HepG2 (cell line): ENCODE data around the gene NRP1.

Source experiments
- CEBPG ChIP-seq: IDR thresholded peaks from 2 replicates; pipeline ENCODE4 v1.6.1; 2016
- GATA4 ChIP-seq: sonication (generic); IDR thresholded peaks from 2 replicates; pipeline ENCODE4 v1.6.1; 2016; ENCODE audit warnings: antibody characterized with exemption, low read depth, borderline replicate concordance
- POLR2A ChIP-seq, 2 experiments: IDR thresholded peaks; 2 replicates each; pipeline ENCODE4 v1.6.1; 2011; ENCODE audit warnings: low read depth in 2 of 2, low read length in 2 of 2, mild to moderate bottlenecking in 1 of 2, moderate library complexity in 1 of 2; ENCODE audit not compliant: insufficient read depth in 1 of 2
- POLR2AphosphoS5 ChIP-seq: IDR thresholded peaks from 2 replicates; pipeline ENCODE4 v1.6.1; 2012; ENCODE audit warnings: low read depth, low read length
- ZNF274 ChIP-seq: sonication (generic); formaldehyde crosslinking; IDR thresholded peaks from 2 replicates; pipeline ENCODE4 v1.5.1; 2020; ENCODE audit warnings: mild to moderate bottlenecking, missing genetic modification reagents
- ZNF879 ChIP-seq: sonication (generic); formaldehyde crosslinking; IDR thresholded peaks from 2 replicates; pipeline ENCODE4 v1.8.1; 2023; ENCODE audit warnings: missing genetic modification reagents
- TF ChIP-seq, protein P1 (sequence below): IDR thresholded peaks from 2 replicates; pipeline ENCODE4 v1.6.1; 2016; ENCODE audit warnings: low read depth, borderline replicate concordance
- TF ChIP-seq, protein P2 (sequence below), 2 experiments: fragments of 450-650 bp in 1 of 2; sonication (generic) in 1 of 2; formaldehyde crosslinking in 1 of 2; IDR thresholded peaks; 2 replicates each; pipeline versions ENCODE4 v1.6.1 to v1.8.0; 2016 to 2022; ENCODE audit warnings: antibody characterized with exemption in 1 of 2, mild to moderate bottlenecking in 1 of 2, missing genetic modification reagents in 1 of 2
- TF ChIP-seq, protein P3 (sequence below): sonication (generic); formaldehyde crosslinking; IDR thresholded peaks from 2 replicates; pipeline ENCODE4 v1.5.0; 2020; ENCODE audit warnings: mild to moderate bottlenecking, missing genetic modification reagents, moderate library complexity

DNA sequence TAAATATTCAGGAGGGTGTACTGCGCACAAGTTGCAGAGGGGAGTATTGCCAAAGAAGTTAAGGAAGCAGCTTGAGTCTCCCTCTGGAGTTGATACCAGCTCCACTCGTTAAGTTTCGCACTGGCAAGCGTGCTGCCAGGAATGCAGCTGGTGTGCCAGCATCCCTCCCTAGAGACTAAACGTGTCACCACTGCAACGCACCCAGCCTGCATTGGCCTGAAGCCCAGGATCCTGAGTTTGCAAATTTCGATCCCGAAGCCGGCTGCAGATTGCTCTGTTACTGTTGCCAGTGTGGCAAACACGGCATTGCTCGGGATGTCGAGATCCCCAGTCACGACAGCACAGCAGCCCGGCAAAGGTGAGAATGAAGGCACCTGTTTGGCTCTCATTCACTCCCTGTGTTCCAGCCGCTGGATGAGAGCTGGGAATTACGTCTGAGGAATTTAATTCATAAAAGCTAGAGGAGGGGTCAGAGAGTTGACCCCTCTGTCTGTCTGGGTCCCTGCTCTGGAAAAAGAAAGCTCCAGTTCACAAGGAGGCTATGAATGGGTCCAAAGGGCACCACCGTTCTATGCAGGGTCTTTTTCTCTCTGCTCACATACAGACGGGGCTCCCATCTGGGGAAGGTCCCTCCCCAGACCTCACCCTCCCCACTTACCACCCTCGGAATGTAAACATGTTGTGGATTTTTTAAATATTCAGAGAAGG lies 61.0 kb downstream of the NRP1 start:
- TF ChIP-seq POLR2A (IDR thresholded peaks at IDR 0.05; ENCODE audit: insufficient read depth in 1 of 2, low read depth in 2 of 2, low read length in 2 of 2) (no peak), POLR2AphosphoS5 (no peak), ZNF274 (CRISPR knock-in tag) (no peak), GATA4 (no peak), ZNF879 (CRISPR knock-in tag) (no peak), CEBPG (CRISPR knock-in tag) (no peak)
- TF ChIP-seq, protein P1, sequence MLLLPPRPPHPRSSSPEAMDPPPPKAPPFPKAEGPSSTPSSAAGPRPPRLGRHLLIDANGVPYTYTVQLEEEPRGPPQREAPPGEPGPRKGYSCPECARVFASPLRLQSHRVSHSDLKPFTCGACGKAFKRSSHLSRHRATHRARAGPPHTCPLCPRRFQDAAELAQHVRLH (CRISPR knock-in tag), result no peak
- TF ChIP-seq, protein P2, sequence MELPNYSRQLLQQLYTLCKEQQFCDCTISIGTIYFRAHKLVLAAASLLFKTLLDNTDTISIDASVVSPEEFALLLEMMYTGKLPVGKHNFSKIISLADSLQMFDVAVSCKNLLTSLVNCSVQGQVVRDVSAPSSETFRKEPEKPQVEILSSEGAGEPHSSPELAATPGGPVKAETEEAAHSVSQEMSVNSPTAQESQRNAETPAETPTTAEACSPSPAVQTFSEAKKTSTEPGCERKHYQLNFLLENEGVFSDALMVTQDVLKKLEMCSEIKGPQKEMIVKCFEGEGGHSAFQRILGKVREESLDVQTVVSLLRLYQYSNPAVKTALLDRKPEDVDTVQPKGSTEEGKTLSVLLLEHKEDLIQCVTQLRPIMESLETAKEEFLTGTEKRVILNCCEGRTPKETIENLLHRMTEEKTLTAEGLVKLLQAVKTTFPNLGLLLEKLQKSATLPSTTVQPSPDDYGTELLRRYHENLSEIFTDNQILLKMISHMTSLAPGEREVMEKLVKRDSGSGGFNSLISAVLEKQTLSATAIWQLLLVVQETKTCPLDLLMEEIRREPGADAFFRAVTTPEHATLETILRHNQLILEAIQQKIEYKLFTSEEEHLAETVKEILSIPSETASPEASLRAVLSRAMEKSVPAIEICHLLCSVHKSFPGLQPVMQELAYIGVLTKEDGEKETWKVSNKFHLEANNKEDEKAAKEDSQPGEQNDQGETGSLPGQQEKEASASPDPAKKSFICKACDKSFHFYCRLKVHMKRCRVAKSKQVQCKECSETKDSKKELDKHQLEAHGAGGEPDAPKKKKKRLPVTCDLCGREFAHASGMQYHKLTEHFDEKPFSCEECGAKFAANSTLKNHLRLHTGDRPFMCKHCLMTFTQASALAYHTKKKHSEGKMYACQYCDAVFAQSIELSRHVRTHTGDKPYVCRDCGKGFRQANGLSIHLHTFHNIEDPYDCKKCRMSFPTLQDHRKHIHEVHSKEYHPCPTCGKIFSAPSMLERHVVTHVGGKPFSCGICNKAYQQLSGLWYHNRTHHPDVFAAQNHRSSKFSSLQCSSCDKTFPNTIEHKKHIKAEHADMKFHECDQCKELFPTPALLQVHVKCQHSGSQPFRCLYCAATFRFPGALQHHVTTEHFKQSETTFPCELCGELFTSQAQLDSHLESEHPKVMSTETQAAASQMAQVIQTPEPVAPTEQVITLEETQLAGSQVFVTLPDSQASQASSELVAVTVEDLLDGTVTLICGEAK (IDR thresholded peaks at IDR 0.05), result no peak
- TF ChIP-seq, protein P2 (CRISPR knock-in tag; IDR thresholded peaks at IDR 0.05), result no peak
- TF ChIP-seq, protein P3, sequence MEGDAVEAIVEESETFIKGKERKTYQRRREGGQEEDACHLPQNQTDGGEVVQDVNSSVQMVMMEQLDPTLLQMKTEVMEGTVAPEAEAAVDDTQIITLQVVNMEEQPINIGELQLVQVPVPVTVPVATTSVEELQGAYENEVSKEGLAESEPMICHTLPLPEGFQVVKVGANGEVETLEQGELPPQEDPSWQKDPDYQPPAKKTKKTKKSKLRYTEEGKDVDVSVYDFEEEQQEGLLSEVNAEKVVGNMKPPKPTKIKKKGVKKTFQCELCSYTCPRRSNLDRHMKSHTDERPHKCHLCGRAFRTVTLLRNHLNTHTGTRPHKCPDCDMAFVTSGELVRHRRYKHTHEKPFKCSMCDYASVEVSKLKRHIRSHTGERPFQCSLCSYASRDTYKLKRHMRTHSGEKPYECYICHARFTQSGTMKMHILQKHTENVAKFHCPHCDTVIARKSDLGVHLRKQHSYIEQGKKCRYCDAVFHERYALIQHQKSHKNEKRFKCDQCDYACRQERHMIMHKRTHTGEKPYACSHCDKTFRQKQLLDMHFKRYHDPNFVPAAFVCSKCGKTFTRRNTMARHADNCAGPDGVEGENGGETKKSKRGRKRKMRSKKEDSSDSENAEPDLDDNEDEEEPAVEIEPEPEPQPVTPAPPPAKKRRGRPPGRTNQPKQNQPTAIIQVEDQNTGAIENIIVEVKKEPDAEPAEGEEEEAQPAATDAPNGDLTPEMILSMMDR (CRISPR knock-in tag), result no peak
